NCI-H1694 (cell line): ENCODE measurements around the gene YJU2.
A peak's percentile ranks its signal among the peaks of the same experiment; 100 is the strongest.
"Not testable (repeated sequence)": the region's sequence is repeated elsewhere in the genome, so short reads cannot be mapped to it uniquely, and the experiment has no call there.

Experiments
- DNase-seq: peaks from one replicate; lab custom pipeline; 2025; lab: John Stamatoyannopoulos, UW

The YJU2 gene

GRCh38 chr19:4267901-4268815, 21.3 kb downstream of the YJU2 start:
- no peak for DNase-seq

- no peak for DNase-seq
Observed at GRCh38 chr19:4268816-4269430, 22.0 kb downstream of the YJU2 start.

DNA sequence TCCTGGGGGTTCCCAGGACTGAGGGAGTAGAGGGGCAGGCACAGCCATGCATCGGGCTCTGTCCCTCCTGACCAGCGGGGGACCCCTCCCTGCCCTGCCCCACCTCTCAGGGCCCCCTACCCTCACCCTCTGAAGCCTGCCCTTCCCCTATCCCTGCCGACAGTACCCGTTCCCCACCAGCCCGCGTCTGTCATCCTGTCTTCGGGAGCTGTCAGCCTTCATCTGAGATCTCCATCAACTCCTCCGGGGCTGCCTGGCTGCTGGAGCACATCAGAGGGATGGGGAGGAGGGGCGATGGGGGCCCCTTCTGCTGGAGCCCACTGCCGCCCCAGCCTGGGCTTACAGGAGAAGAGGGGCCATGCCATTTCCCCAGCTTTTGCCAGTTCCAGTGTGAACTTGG, 26.0 kb downstream of the YJU2 start:
- no peak for DNase-seq

- not testable (repeated sequence) for DNase-seq
Observed at GRCh38 chr19:4274321-4274686, 27.4 kb downstream of the YJU2 start.

DNA sequence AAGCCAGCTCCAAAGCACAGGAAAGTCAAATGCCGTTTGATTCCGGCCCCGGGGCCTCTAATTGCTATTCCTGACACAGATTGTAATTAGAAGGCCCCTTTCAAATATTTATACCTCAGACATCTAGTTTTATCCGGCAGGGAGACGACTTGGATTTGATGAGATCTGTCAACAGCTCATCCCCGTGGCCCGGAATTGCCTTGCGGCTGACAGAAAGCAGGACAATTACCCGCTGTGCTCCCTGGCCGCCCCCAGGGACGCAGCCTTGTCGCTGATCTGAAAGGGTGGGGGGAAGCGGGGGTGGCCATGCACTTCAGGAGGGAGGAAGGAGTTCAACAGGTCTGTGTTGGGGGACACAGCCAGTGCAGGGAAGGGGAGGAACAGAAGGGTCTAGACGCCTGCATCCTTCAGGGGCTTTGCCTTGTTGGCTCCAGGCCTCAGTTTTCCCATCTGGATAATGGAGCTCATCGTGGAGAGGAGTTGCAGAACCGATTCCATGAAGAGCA, 30.4 kb downstream of the YJU2 start:
- DNase-seq: no peak

DNA sequence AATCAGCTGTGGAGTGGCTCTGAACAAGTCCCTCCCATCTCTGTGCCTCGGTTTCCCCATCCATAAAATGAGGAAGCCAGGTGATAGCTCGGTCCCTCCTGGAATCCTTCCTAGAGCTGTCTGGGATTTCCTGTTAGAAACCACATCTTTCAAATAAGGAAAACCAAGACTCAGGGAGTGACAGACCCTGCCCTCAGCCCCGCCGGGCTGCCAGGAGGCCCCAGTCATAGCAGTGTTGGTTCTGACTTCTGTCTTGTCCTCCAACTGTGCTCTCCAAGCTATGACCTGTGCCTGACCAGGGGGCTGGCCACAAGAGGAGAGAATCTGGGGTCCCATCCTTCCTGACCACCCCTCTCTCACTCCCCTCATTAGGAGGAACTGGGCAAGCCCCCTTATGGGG, 31.1 kb downstream of the YJU2 start:
- DNase-seq: no peak

DNA sequence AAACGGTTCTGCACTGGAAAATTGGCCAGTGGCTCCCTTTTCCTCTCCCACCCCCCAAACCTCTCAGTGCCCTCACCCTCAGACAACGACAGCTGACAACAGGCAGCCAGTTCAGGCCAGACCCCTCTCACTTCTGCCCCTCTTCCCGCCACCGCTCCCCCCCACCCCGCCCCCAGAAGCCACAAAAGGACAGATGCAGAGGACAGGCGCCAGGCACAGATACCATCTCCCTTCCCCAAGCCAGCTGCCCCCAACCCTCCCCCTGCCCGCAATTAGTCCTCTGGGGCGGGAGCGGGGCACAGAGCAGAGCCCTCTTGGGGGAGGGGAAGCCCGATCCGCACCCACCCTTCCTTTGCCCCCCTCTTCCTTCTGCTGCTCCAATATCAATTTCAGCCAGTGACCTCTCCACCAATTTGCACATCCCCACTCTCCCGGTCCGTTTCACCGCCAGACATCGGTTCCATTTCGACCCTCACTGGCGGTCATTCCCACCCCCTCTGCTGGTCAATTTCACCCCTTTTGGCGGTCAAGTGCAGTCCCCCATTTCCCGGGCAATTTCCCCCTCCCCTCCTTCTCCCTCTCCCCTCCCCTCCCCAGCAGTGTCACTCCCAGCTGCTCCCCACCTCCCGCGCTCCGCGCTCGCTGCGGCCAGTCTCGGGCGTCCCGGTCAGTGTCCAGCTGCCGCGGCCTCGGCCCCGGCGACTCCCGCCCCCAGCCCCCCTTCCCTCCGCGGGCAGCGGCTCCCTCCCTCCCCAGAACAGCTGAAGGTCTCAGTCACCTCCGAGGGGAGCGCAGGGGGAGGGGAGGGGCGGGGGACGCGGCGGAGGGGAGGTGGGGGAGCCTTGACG, 31.8 kb downstream of the YJU2 start, which contains the start of gene SHD:
TSS of gene SHD (plus strand) at position 848 of the 848 bp plus-strand sequence. CDS start 798 bp downstream, outside the sequence.
- no peak for DNase-seq

DNA sequence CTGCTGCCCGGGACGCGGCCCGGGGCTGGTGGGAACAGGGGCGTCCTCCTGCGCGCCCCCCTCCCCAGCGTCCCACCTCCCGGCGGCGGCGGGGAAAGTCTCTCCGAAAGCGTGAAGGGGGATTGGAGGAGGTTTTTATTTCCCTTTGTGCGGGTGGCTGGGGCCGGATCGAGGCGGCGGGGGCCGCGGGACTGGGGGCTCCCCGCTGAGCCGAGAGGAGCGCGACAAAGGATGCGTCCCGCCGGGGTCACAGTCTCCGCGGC, 32.3 kb downstream of the YJU2 start:
- no peak for DNase-seq

DNA sequence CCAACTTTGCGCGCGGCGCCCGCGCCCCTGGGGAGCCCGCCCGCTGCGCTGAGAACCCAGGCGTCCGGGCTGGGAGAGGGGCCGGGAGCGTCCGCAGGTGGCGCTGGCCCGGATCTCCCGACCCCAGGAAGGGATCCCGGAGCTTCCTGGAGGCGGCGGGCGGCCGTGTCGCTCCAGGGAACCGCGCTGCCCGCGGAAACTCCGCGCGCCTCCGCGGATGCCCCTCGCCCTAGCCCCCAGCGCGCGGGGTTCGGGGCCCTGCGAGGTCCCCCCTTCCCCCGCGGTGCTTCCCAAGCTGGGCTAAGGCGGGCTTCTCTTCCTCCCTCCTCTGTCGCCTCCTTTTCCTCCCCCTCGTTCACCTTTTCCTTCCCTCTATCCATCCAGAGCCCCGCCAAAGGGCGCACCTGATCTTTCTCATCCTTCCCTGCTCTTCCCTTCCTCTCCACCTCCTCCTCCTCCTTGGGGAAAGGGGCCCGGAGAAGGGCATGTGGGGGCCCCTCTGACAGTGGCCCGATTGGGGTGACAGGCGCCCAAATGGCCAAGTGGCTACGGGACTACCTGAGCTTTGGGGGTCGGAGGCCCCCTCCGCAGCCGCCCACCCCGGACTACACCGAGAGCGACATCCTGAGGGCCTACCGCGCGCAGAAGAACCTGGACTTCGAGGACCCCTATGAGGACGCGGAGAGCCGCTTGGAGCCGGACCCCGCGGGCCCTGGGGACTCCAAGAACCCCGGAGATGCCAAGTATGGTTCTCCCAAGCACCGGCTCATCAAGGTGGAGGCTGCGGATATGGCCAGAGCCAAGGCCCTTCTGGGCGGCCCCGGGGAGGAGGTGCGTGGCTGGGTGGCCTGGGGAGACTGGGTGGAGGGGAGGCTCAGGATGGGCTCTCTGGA, 32.9 kb downstream of the YJU2 start:
- DNase-seq: no peak

- no peak for DNase-seq
Observed at GRCh38 chr19:4284176-4284958, 37.5 kb downstream of the YJU2 start.

DNA sequence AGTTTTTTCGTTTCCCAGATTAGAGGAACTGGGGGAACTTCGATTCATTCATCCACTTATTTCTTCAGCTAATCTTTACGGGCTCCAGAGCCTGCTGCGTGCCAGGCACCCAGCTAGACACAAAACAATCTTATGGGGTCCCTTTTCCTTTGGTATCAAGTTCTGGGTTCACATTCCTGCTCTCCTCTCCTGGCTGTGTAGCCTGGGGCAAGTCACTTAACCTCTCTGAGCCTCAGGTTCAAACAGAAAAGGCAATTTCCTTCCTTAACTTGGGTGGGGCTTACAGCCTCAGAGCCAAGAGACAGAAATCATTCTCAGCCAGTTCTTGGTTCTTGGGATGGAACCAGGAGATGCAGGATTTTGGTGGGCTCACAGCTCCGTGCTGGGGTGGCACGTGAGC, 38.1 kb downstream of the YJU2 start:
- DNase-seq: no peak

GRCh38 chr19:4286141-4286540, 39.3 kb downstream of the YJU2 start:
- not testable (repeated sequence) for DNase-seq

GRCh38 chr19:4288091-4288777, 41.4 kb downstream of the YJU2 start:
- DNase-seq: no peak

DNA sequence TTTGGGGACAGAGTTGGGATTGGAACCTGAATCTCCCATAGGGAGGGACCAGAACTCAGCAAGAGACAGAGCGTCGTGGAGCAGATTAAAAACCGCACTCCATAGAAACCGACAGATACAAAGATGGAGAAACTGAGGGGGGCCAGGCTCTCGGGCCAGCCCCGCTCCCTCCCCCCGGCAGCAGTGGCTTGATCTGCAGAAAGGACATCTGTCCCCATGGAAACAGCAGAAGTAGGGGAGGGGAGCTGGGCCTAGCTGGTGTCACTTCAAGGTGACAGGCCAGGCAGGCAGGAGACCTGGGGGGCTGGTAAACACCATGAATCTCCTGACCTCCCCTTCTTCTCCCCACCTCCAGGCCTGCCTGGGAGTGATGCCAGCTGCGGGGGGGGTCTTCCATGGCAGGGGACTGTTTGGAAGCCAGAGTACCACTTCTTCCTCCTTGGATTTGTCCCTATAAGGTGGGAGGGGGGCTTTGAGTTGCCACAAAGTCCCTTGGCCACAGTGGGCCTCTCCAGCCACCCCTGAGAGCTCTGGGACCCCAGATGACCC, 44.4 kb downstream of the YJU2 start:
- no peak for DNase-seq

DNA sequence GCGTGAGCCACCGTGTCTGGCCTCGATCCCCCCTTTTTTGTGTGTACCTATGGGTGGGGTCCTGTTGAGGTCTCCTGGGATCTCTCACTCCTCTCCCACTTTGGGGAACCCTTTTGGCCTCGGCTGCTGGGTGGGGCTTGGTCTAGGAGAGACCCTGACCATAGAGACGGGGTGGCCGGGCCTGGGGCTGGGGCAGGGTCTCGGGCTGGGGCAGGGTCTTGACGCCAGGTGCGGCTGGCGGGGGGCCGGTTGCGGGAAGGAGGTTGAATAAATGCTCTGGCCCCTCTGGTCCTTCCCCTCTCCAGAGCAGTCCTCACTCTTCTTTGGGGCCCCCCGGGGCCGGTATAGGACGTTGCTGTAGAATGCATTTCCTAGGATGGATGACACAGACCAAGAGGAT, 45.6 kb downstream of the YJU2 start:
- no peak for DNase-seq

GRCh38 chr19:4294389-4294788, 47.5 kb downstream of the YJU2 start:
- no peak for DNase-seq

DNA sequence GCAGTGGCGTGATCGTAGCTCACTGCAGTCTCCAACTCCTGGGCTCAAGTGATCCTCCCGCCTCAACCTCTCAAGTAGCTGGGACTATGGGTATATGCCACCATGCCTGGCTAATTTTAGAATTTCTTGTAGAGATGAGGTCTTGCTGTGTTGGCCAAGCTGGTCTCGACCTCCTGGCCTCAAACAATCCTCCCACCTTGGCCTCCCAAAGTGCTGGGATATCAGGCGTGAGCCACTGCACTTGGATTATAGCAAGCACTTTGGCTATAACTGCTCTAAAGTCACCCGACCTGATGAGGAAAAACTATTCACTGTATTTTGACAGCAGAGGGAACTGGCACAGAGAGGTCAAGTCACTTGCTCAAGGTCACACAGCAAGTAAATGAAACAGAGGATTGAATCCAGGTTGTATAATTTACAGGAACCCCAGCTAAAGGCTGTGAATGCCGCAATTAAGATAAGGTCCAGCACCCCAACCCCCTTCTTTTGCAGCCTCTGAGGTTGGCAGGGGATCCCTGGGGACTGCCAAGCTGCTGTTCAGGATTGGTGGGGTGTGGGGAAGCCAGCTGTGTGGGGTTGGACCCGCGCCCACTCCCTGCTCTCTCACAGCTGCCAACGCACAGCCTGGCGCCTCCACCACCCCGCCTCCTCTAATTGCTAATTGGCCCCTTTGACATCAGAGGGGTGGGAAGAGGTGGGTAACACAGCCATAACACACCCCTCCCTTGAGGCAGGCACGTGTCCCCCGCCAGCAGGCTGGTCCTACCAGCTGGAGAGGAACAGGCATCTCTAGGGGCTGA, 49.3 kb downstream of the YJU2 start:
- DNase-seq: peak; percentile 95

DNA sequence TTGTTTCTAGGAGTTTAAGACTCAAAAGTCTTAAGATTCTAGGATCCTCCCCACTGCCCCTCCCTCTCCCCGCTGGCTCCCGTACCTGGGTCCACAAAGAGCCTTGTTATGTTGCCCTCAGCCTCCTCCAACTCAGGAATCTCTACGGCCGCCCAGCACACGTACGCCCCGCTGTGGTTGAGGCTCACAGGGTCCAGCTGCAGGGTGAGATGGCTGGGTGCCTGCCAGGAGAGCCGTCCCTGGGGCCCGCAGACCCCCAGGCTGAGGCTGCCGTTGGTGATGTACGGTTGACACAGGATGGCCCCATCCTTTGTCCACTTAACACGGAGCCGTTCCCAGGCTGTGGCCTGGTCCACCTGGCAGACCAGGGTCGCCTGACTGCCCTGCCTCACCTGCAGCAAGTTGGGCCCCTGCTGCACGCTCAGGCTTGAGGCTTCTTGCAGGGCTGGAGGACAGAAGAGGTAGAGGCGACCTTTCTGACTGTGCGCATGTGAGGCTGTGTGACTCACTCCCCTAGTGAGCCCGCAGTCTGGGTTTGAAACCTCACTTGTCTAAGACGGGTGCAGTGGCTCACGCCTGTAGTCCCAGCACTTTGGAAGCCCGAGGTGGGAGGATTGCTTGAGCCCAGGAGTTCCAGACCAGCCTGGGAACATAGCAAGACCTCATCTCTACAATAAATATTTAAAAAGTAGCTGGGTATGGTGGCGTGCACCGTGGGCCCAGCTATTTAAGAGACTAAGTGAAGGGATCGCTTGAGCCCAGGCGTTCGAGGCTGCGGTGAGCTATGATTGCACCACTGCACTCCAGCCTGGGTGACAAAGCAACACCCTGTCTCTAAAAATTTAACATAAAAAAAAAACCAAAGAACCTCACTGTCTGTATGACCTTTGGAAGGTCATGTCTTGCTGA, 51.3 kb downstream of the YJU2 start:
- DNase-seq: no peak
